GM12865 (cell line): ENCODE data around the gene MED27.

ENCODE experiments used
- DNase-seq: peaks from one replicate; pipeline ENCODE4 v3.0.0; 2010; ENCODE audit warnings: low read depth
- H3K4me3 ChIP-seq: 2 replicates; pipeline ENCODE4 v1.5.1; 2011; ENCODE audit warnings: mild to moderate bottlenecking, low read depth, low read length, control low read depth
- CTCF ChIP-seq: IDR thresholded peaks from 2 replicates; pipeline ENCODE4 v1.5.1; 2011; ENCODE audit warnings: low read length, control low read depth, low read depth, inconsistent platforms; ENCODE audit not compliant: insufficient read depth; ENCODE audit errors: missing control alignments

Gene MED27

GRCh38 chr9:132044176-132044875 lies 35.3 kb downstream of the MED27 start:
- no peak overlapping the region for H3K4me3 ChIP-seq
- DNase-seq: no peak
- TF ChIP-seq CTCF: no peak

- no peak for DNase-seq
- H3K4me3 ChIP-seq: no peak overlapping the region
- no peak for TF ChIP-seq CTCF
These were observed 36.0 kb downstream of the MED27 start for GRCh38 chr9:132043708-132044107.

DNA sequence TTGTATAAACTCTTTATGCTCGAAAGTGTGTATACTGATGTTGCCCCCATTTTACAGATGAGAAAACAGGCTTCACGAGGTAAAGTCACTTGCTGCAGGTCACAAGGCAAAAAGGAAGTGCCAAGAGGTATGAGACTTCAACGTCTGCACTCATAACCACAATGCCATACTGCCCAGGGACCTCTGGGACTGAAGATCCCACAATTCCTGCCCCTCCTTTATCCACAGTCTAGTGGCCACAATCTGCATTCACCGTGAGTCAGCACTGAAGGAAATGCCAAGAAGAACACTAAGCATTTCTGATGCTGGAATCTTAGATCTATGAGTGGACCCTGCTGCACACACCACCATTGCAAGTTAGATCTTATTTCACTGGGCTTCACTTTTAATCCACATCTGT lies 37.3 kb downstream of the MED27 start:
- TF ChIP-seq CTCF: no peak
- no peak overlapping the region for H3K4me3 ChIP-seq
- no peak for DNase-seq

DNA sequence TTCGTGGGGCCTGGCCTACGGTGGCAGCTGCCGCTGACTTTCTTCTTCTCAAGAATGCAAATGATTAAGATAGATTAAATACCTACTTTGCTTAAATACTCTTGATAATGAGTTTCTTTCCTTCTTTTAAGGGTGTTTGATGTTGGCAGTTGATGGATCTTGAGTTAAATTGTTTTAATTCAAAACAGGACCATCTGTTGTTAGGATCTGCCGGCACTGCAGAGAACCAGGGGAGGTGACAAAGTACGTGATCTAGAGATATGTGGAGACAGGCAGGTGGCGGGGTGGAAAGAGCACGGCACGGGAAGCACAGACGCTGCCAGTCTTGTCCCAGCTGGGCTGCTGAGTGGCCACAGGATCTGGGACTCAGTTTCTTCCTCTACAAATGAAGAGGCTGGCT lies 37.9 kb downstream of the MED27 start:
- TF ChIP-seq CTCF: no peak
- DNase-seq: no peak
- H3K4me3 ChIP-seq: no peak overlapping the region

- no peak overlapping the region for H3K4me3 ChIP-seq
- TF ChIP-seq CTCF: no peak
- DNase-seq: no peak
These were observed 38.9 kb downstream of the MED27 start for GRCh38 chr9:132040808-132041207.

DNA sequence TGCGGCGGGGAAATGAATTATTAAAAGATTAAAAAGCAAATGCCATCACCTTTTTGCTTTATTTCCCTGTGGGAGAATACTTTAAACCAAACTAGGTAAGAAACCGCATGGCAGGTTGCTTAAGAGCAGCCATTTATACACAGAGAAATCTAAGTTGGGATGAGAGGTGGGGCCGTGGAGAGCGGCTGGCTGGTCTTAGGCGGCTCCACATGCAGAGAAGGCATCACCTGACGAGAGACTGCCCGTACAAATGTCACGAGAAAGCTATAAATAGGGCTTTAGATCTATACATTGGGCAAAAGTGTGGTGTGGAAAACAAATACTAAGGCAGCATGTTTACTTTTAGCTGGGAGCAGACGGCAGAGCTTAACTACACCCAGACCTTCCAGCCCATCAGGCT lies 39.4 kb downstream of the MED27 start:
- no peak for TF ChIP-seq CTCF
- no peak for DNase-seq
- no peak overlapping the region for H3K4me3 ChIP-seq

DNA sequence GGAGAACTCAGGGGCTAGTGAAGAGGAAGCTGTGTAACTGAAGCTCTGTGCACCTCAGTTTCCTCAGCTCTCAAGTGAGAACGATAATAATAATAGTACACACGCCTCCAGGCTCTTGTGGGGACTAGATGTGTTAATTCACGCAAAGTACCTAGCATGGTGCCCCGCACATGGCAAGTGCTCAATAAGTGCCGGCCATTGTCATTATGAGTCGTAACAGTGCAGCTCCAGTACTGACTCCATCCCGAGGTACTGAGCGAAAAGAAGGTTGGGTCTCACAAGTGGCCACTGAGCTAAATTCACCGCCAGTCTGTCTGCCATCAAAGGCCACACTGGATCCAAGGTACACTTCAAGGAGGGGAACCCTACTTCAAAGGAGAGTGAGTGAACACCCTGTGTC lies 40.4 kb downstream of the MED27 start:
- DNase-seq: no peak
- no peak overlapping the region for H3K4me3 ChIP-seq
- no peak for TF ChIP-seq CTCF
